SK-N-SH (cell line): Measurements from ENCODE around the gene PTPRK. TPM values are rescaled to one million over a fixed set of nuclear protein-coding genes. Genes with fewer than 3 reads are reported as not detected.

Experiments
- CTCF ChIA-PET: fragments of 300-600, 350-600 bp; formaldehyde crosslinking; extraction: SDS; loops from one replicate; lab custom pipeline; 2021; lab: Yijun Ruan, JAX
- POLR2A ChIA-PET: fragments of 350-600 bp; sonication (Branson Sonifier 250); formaldehyde crosslinking; extraction: SDS; loops from one replicate; lab custom pipeline; 2020; ENCODE audit warnings: antibody characterized with exemption, inconsistent platforms; lab: Yijun Ruan, JAX
- DNase-seq: peaks from one replicate; pipeline ENCODE4 v3.0.0; 2012
- H2AFZ ChIP-seq: fragments of 200-600 bp; sonication (generic); 2 replicates; pipeline ENCODE4 v1.8.1; 2016; ENCODE audit warnings: antibody characterized with exemption, mild to moderate bottlenecking, low read depth
- H3F3A ChIP-seq: fragments of 200-600 bp; sonication (generic); replicated peaks from 2 replicates; pipeline ENCODE3; 2016; ENCODE audit warnings: antibody characterized with exemption, mild to moderate bottlenecking; ENCODE audit not compliant: insufficient read depth
- H3K27ac ChIP-seq, 2 experiments: fragments of 200-500 bp in 1 of 2; fragments of 200-600 bp in 1 of 2; sonication (Bioruptor generic) in 1 of 2; sonication (generic), shearing (Covaris generic) in 1 of 2; 2 replicates each; pipeline versions ENCODE4 v1.5.1 to v1.6.1; 2014 to 2016; ENCODE audit warnings: low read depth in 2 of 2, inconsistent platforms in 1 of 2, low read length in 1 of 2, mild to moderate bottlenecking in 1 of 2, mixed read lengths in 1 of 2
- H3K27me3 ChIP-seq: fragments of 200-600 bp; sonication (generic), shearing (Covaris generic); 2 replicates; pipeline ENCODE4 v1.6.1; 2016; ENCODE audit warnings: mixed run types; ENCODE audit not compliant: insufficient read depth
- H3K36me3 ChIP-seq, 2 experiments: fragments of 200-500 bp in 1 of 2; fragments of 200-600 bp in 1 of 2; sonication (Bioruptor generic) in 1 of 2; sonication (generic) in 1 of 2; replicated peaks in 1 of 2; 2 replicates each; pipeline versions ENCODE3 to v1.5.1; 2014 to 2016; ENCODE audit warnings: low read length in 1 of 2, mild to moderate bottlenecking in 1 of 2; ENCODE audit not compliant: insufficient read depth in 2 of 2, control insufficient read depth in 1 of 2
- H3K4me1 ChIP-seq, 2 experiments: fragments of 200-500 bp in 1 of 2; fragments of 200-600 bp in 1 of 2; sonication (Bioruptor generic) in 1 of 2; sonication (generic), shearing (Covaris generic) in 1 of 2; 2 replicates each; pipeline versions ENCODE4 v1.5.1 to v1.6.1; 2014 to 2016; ENCODE audit warnings: low read depth in 1 of 2, low read length in 1 of 2, mixed run types in 1 of 2; ENCODE audit not compliant: insufficient read depth in 2 of 2, control insufficient read depth in 1 of 2
- H3K4me2 ChIP-seq: fragments of 200-600 bp; sonication (generic), shearing (Covaris generic); 2 replicates; pipeline ENCODE4 v1.6.1; 2017; ENCODE audit warnings: mixed run types
- H3K4me3 ChIP-seq, 2 experiments: fragments of 200-500 bp in 1 of 2; fragments of 200-600 bp in 1 of 2; sonication (Bioruptor generic) in 1 of 2; sonication (generic), shearing (Covaris generic) in 1 of 2; 2 replicates each; pipeline versions ENCODE4 v1.5.1 to v1.8.1; 2014 to 2016; ENCODE audit warnings: low read depth in 2 of 2, inconsistent platforms in 1 of 2, low read length in 1 of 2, mild to moderate bottlenecking in 1 of 2, mixed read lengths in 1 of 2, moderate library complexity in 1 of 2
- H3K79me2 ChIP-seq: fragments of 200-600 bp; sonication (generic); 2 replicates; pipeline ENCODE4 v1.8.1; 2017; ENCODE audit warnings: mild to moderate bottlenecking; ENCODE audit not compliant: insufficient read depth
- H3K9ac ChIP-seq: fragments of 200-600 bp; sonication (generic); 2 replicates; pipeline ENCODE4 v1.6.1; 2017; ENCODE audit warnings: mixed run types
- H3K9me2 ChIP-seq: fragments of 200-600 bp; sonication (generic); 2 replicates; pipeline ENCODE4 v1.6.1; 2017; ENCODE audit warnings: mixed run types
- H3K9me3 ChIP-seq: fragments of 200-600 bp; sonication (generic); 2 replicates; pipeline ENCODE4 v1.6.1; 2017; ENCODE audit warnings: mixed run types, mild to moderate bottlenecking, moderate library complexity
- H4K20me1 ChIP-seq: fragments of 200-600 bp; sonication (generic); 2 replicates; pipeline ENCODE4 v1.6.1; 2017; ENCODE audit warnings: mild to moderate bottlenecking, mixed run types; ENCODE audit not compliant: insufficient read depth
- ELF1 ChIP-seq: IDR thresholded peaks from 2 replicates; pipeline ENCODE4 v1.4.0; 2012
- EP300 ChIP-seq, 2 experiments: IDR thresholded peaks; 2 replicates each; pipeline versions ENCODE4 v1.4.0 to v1.6.1; 2012; ENCODE audit warnings: borderline replicate concordance in 1 of 2, low read depth in 1 of 2, low read length in 1 of 2
- FOSL2 ChIP-seq: IDR thresholded peaks from 2 replicates; pipeline ENCODE4 v1.4.0; 2012; ENCODE audit warnings: low read depth, mild to moderate bottlenecking, moderate library complexity, borderline replicate concordance
- JUND ChIP-seq: IDR thresholded peaks from 2 replicates; pipeline ENCODE4 v1.4.0; 2012
- MEF2A ChIP-seq: IDR thresholded peaks from 2 replicates; pipeline ENCODE4 v1.4.0; 2012; ENCODE audit warnings: low read depth, borderline replicate concordance
- NFIC ChIP-seq: IDR thresholded peaks from 2 replicates; pipeline ENCODE4 v1.4.0; 2012; ENCODE audit warnings: borderline replicate concordance
- RCOR1 ChIP-seq: fragments of 150-350 bp; IDR thresholded peaks from 2 replicates; pipeline ENCODE4 v1.6.1; 2017; ENCODE audit warnings: antibody characterized with exemption, low read length
- TCF12 ChIP-seq: IDR thresholded peaks from 2 replicates; pipeline ENCODE4 v1.4.0; 2012
- ZBTB33 ChIP-seq: IDR thresholded peaks from 2 replicates; pipeline ENCODE4 v1.4.0; 2012; ENCODE audit warnings: low read depth, borderline replicate concordance
- WGBS: methylation state at CpG from one replicate; pipeline ENCODE4 v1.1.6; 2017; ENCODE audit warnings: low lambda C conversion rate; 5-methylcytosine and 5-hydroxymethylcytosine counted together
- polyA plus RNA-seq, 3 experiments: library from polyadenylated mRNA; depleted of rRNA; stranded (reverse); fragments of >200 nt; gene quantifications; 2 replicates each; pipeline ENCODE4 v1.2.3, GENCODE V29; 2012
- TF ChIP-seq, protein P1 (sequence below): IDR thresholded peaks from 2 replicates; pipeline ENCODE4; 2012

The PTPRK gene
- polyA plus RNA-seq, 1 of the 3 experiments (the other 2 are of a cell fraction) = 9.5 TPM

DNA sequence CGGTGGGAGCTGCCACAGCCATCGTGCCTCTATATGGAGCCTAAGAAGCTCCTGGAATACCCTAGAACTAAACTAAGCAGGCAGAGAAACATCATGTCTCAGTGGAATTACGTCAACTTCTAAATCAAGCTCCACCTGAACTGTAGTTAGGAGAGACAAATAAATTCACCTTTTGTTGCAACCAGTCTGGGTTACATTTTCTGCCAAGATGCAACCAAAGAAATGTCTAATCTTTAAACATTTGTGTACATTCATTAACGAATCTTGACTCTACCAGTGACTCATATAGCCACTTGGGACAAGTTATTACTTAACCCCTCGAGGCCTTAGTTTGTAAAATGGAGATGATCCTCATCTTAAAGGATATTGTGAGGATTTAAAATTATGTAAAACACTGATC lies 8.9 kb downstream of the PTPRK start:
- H3K27me3 ChIP-seq = no peaks in the 10 kb centered on the region
- peaks cover 81% of the 10 kb centered on the region for H3K79me2 ChIP-seq
- ChIA-PET CTCF (interaction anchor here (0.6 kb wide), 1 partner anchor 1232 kb away, joined by 3 read pairs; no protein-coding TSS in a partner anchor), POLR2A (no interaction called here)
- H3K4me3 ChIP-seq = no peak overlapping the region
- TF ChIP-seq FOSL2 (peak; percentile 41; the same call in 1 of the 2 replicates), ELF1 (no peak), EP300 (IDR thresholded peaks at IDR 0.05; ENCODE audit: borderline replicate concordance in 1 of 2, low read depth in 1 of 2, low read length in 1 of 2) (0 out of 4 replicates have a peak, but pooled peaks of 1 of the 2 experiments have one; percentile 16), MEF2A (no peak), RCOR1 (no peak), NFIC (no peak)
- TF ChIP-seq, protein P1, sequence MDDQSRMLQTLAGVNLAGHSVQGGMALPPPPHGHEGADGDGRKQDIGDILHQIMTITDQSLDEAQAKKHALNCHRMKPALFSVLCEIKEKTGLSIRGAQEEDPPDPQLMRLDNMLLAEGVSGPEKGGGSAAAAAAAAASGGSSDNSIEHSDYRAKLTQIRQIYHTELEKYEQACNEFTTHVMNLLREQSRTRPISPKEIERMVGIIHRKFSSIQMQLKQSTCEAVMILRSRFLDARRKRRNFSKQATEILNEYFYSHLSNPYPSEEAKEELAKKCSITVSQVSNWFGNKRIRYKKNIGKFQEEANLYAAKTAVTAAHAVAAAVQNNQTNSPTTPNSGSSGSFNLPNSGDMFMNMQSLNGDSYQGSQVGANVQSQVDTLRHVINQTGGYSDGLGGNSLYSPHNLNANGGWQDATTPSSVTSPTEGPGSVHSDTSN = peak; percentile 33; the same call in 1 of the 2 replicates
- H3K9ac ChIP-seq = no peak overlapping the region
- H4K20me1 ChIP-seq = peaks cover 9% of the 10 kb centered on the region; the same call in 1 of the 2 replicates
- WGBS = 44% methylated on average over 4 of the region's 5 CpGs
- DNase-seq = no peak
- no peak overlapping the region for H2AFZ ChIP-seq
- H3K9me2 ChIP-seq = no peaks in the 10 kb centered on the region
- no peaks in the 10 kb centered on the region for H3K36me3 ChIP-seq
- H3K27ac ChIP-seq = peak overlapping the region in 1 of 2 experiments; percentile 23; a peak in 1 of 4 replicates
- no peaks in the 10 kb centered on the region for H3K9me3 ChIP-seq
- H3K4me1 ChIP-seq = peaks cover 0 to 51% of the 10 kb centered on the region in 2 experiments; a peak in 3 of 4 replicates
- peaks cover 39% of the 10 kb centered on the region for H3F3A ChIP-seq
- H3K4me2 ChIP-seq = no peak overlapping the region

DNA sequence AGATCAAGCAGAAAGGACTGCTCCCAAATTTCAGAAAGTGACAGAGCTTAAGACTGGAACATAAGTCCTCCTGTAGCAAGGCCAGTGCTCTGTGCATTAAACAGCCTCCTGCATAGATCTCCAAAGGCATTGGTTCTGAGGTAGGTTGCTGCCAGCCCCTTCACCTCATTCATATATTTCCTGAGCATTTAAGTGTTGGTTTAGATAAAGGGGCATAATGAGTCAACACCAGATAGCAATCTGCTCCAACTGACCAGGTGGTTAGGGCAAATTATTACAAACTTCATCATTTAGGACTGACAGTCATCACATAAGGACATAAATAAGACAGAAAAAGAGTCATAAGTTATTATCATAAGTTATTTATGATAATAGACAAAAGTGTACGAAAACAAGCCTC lies 10.7 kb downstream of the PTPRK start:
- no peaks in the 10 kb centered on the region for H3K9me3 ChIP-seq
- no peak overlapping the region for H3K4me3 ChIP-seq
- no peaks in the 10 kb centered on the region for H3K9me2 ChIP-seq
- H3K4me2 ChIP-seq = peak overlapping the region; percentile 50; the same call in 1 of the 2 replicates
- H3K79me2 ChIP-seq = peaks cover 82% of the 10 kb centered on the region
- no peak for DNase-seq
- 52% methylated on average over 1 of the region's 1 CpG for WGBS
- H3K27me3 ChIP-seq = no peaks in the 10 kb centered on the region
- no peaks in the 10 kb centered on the region for H3K36me3 ChIP-seq
- TF ChIP-seq, protein P1 = peak; percentile 81
- TF ChIP-seq ZBTB33 = no peak
- TF ChIP-seq EP300 (IDR thresholded peaks at IDR 0.05; ENCODE audit: borderline replicate concordance in 1 of 2, low read depth in 1 of 2, low read length in 1 of 2) = peak in 1 of 2 experiments; percentile 18; a peak in 1 of 4 replicates
- TF ChIP-seq TCF12 = peak; percentile 67
- TF ChIP-seq JUND = peak; percentile 50
- H3F3A ChIP-seq = peaks cover 26% of the 10 kb centered on the region
- peaks cover 0 to 41% of the 10 kb centered on the region in 2 experiments; a peak in 2 of 4 replicates for H3K4me1 ChIP-seq
- POLR2A ChIA-PET = no interaction called here
- no peak overlapping the region for H3K9ac ChIP-seq
- H4K20me1 ChIP-seq = 0 out of 2 replicates have a peak, but pooled peaks cover 5% of the 10 kb centered on the region
- CTCF ChIA-PET = no interaction called here
- peak overlapping the region in 1 of 2 experiments; percentile 88; a peak in 2 of 4 replicates for H3K27ac ChIP-seq
- H2AFZ ChIP-seq = no peak overlapping the region
